HG02870 (cell line): ENCODE results near the gene UCN3.
"Not testable (repeated sequence)": the region's sequence is repeated elsewhere in the genome, so short reads cannot be mapped to it uniquely, and the experiment has no call there.

Experiments used
- ATAC-seq: cut with Tn5 transposase; IDR thresholded peaks from one replicate; pipeline ENCODE4 v1.9.1; 2021; ENCODE audit warnings: mild to moderate bottlenecking, moderate library complexity; ENCODE audit not compliant: unreplicated experiment

UCN3 gene

GRCh38 chr10:5404208-5405041, 39.7 kb downstream of the UCN3 start, which contains the start of gene TUBAL3:
Gene TUBAL3 (minus strand): TSS chr10:5404828. CDS start chr10:5404792, 36 bp downstream.
- no peak for ATAC-seq

- no peak for ATAC-seq
Measured at GRCh38 chr10:5406918-5407317, 42.2 kb downstream of the UCN3 start.

- ATAC-seq: not testable (repeated sequence)
Measured at GRCh38 chr10:5410787-5411186, 46.0 kb downstream of the UCN3 start.

- no peak for ATAC-seq
Measured at GRCh38 chr10:5411941-5412276, 47.1 kb downstream of the UCN3 start.

- peak; percentile 94 for ATAC-seq
Measured at GRCh38 chr10:5412277-5412941, 47.6 kb downstream of the UCN3 start, which contains the start of gene NET1. Gene NET1 (plus strand): TSS chr10:5412557. CDS start chr10:5412693, 136 bp downstream.

- no peak for ATAC-seq
Measured at GRCh38 chr10:5413012-5413938, 48.5 kb downstream of the UCN3 start.

- ATAC-seq: no peak
Measured at GRCh38 chr10:5416981-5417380, 52.2 kb downstream of the UCN3 start.

- no peak for ATAC-seq
Measured at GRCh38 chr10:5418584-5418983, 53.8 kb downstream of the UCN3 start.

- no peak for ATAC-seq
Measured at GRCh38 chr10:5419466-5420094, 54.8 kb downstream of the UCN3 start.

GRCh38 chr10:5423771-5424170, 59.0 kb downstream of the UCN3 start:
- no peak for ATAC-seq
